Measurements from ENCODE around the gene CFAP58.

- no peak for TF ChIP-seq EZH2 (IDR thresholded peaks at IDR 0.05; ENCODE audit: low read depth)
- TF ChIP-seq CTCF (conservative IDR thresholded peaks at IDR 0.05), result no peak
Observed at GRCh38 chr10:104304927-104305326, 48.7 kb upstream of the CFAP58 start.

All from PC-9 (cell line).